Caco-2 (cell line): ENCODE measurements around the gene GRIN2D. TPM values are rescaled to one million over a fixed set of nuclear protein-coding genes. Genes with fewer than 3 reads are reported as not detected.

Source experiments
- BruUV-seq: library from RNA; stranded (reverse); fragments of 400-500 nt; replicated peaks from 2 replicates; lab custom pipeline; 2021; lab: Mats Ljungman, UMichigan
- CTCF ChIA-PET: fragments of 300-600 bp; sonication (Branson Sonifier 250); formaldehyde crosslinking; loops from one replicate; lab custom pipeline; 2022; ENCODE audit warnings: antibody characterized with exemption; lab: Charles Lee
- POLR2A ChIA-PET: fragments of 300-600 bp; sonication (Branson Sonifier 250); formaldehyde crosslinking; loops from one replicate; lab custom pipeline; 2022; ENCODE audit warnings: antibody characterized with exemption; lab: Charles Lee
- DNase-seq, 2 experiments: peaks; one replicate each; pipeline versions ENCODE4 v3.0.0 to v3.0.0-alpha.2; 2020 to 2022
- H3K27me3 ChIP-seq: replicated peaks from 2 replicates; pipeline ENCODE4 v1.6.0; 2011; ENCODE audit warnings: low read length; ENCODE audit not compliant: control insufficient read depth, insufficient read depth
- H3K36me3 ChIP-seq: 2 replicates; pipeline ENCODE4 v1.5.1; 2011; ENCODE audit warnings: low read length; ENCODE audit not compliant: control insufficient read depth, insufficient read depth
- H3K4me1 ChIP-seq: fragments of 250-450 bp; sonication (Bioruptor Pico); 2 replicates; pipeline ENCODE4 v1.5.1; 2020; ENCODE audit warnings: mild to moderate bottlenecking
- H3K4me3 ChIP-seq: 2 replicates; pipeline ENCODE4 v1.5.1; 2011; ENCODE audit warnings: low read depth, mild to moderate bottlenecking, control low read depth, low read length
- H3K9me3 ChIP-seq: fragments of 250-450 bp; sonication (Bioruptor Pico); 2 replicates; pipeline ENCODE4 v1.5.1; 2020; ENCODE audit warnings: mild to moderate bottlenecking, moderate library complexity
- H3K27ac Mint-ChIP-seq: one replicate; pipeline ENCODE4 v1.8.0; 2022; ENCODE audit warnings: mixed read lengths; ENCODE audit not compliant: unreplicated experiment
- H3K27me3 Mint-ChIP-seq: one replicate; pipeline ENCODE4 v1.8.0; 2022; ENCODE audit warnings: mixed read lengths; ENCODE audit not compliant: insufficient read depth, unreplicated experiment
- H3K36me3 Mint-ChIP-seq: one replicate; pipeline ENCODE4 v1.8.0; 2022; ENCODE audit warnings: mild to moderate bottlenecking, mixed read lengths; ENCODE audit not compliant: insufficient read depth, unreplicated experiment
- H3K4me1 Mint-ChIP-seq: one replicate; pipeline ENCODE4 v1.8.0; 2022; ENCODE audit warnings: low read depth, mixed read lengths; ENCODE audit not compliant: unreplicated experiment
- H3K4me3 Mint-ChIP-seq: one replicate; pipeline ENCODE4 v1.8.0; 2022; ENCODE audit warnings: mild to moderate bottlenecking, moderate library complexity, mixed read lengths; ENCODE audit not compliant: unreplicated experiment
- H3K9me3 Mint-ChIP-seq: one replicate; pipeline ENCODE4 v1.8.0; 2022; ENCODE audit warnings: mixed read lengths; ENCODE audit not compliant: unreplicated experiment
- CTCF ChIP-seq, 2 experiments: fragments of 200-600 bp in 1 of 2; IDR thresholded peaks; 1 replicate in 1 of 2; 2 replicates in 1 of 2; pipeline versions ENCODE4 v1.5.1 to v1.8.0; 2011 to 2022; ENCODE audit warnings: antibody characterized with exemption in 1 of 2, control low read depth in 1 of 2, inconsistent platforms in 1 of 2, low read depth in 1 of 2, low read length in 1 of 2, mild to moderate bottlenecking in 1 of 2, moderate library complexity in 1 of 2; ENCODE audit not compliant: insufficient read depth in 1 of 2, severe bottlenecking in 1 of 2, unreplicated experiment in 1 of 2
- intact Hi-C: fragments of 100-400 bp; cut with micrococcal nuclease; formaldehyde crosslinking; loops from one replicate; pipeline ENCODE4 v1.10.0; 2022; ENCODE audit not compliant: unreplicated experiment
- total RNA-seq: library from RNA; stranded (reverse); gene quantifications from 2 replicates; pipeline ENCODE4 v1.2.3, GENCODE V29; 2022

The GRIN2D gene
- total RNA-seq, 1 experiment from 2014 or later = 6.5 TPM

DNA sequence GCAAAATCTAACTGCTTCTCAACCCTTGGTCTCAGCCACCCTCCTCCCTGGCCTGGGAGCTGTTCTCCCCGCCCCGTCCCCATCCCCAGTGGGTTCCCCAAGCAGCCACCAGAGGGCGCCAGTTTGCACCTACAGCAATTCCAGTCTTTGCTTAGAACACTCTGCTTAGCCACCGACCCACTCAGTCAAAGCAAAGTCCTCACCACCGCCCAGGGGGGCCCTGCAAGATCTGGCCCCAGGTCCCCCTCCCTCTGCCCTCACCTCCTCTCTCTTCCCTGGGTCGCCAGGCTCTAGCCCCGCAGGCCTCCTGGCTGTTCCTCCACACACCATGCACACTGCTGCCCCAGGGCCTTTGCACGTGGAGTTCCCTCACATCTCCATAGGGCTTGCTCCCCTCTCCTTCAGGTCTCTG is 42.1 kb upstream of the GRIN2D start:
- Mint-ChIP-seq H3K36me3 (peaks cover 23% of the 10 kb centered on the region), H3K27me3 (no peaks in the 10 kb centered on the region), H3K4me1 (peaks cover 39% of the 10 kb centered on the region), H3K9me3 (no peaks in the 10 kb centered on the region), H3K4me3 (no peak overlapping the region), H3K27ac (peak overlapping the region; percentile 43)
- no peak overlapping the region for H3K4me3 ChIP-seq
- ChIA-PET POLR2A (no interaction called here), CTCF (interaction anchor here (0.7 to 1.5 kb wide), 7 partner anchors 13 to 233 kb away, joined by 3 to 13 read pairs (median 5); partner anchors contain the start of genes KDELR1, SYNGR4 and TMEM143)
- peak; percentile 82 to 90 for TF ChIP-seq CTCF (IDR thresholded peaks at IDR 0.05; ENCODE audit: insufficient read depth in 1 of 2, low read depth in 1 of 2, low read length in 1 of 2, severe bottlenecking in 1 of 2, unreplicated experiment in 1 of 2)
- intact Hi-C loops = loop anchor here (5.0 kb wide), 1 partner anchor 41 kb away; the partner anchor contains the start of genes GRIN2D and KDELR1
- DNase-seq = peak; percentile 81 to 85
- no peaks in the 10 kb centered on the region for H3K27me3 ChIP-seq
- H3K4me1 ChIP-seq = peaks cover 33% of the 10 kb centered on the region
- no peaks in the 10 kb centered on the region for H3K9me3 ChIP-seq
- BruUV-seq = no TSS peak
- no peaks in the 10 kb centered on the region for H3K36me3 ChIP-seq

DNA sequence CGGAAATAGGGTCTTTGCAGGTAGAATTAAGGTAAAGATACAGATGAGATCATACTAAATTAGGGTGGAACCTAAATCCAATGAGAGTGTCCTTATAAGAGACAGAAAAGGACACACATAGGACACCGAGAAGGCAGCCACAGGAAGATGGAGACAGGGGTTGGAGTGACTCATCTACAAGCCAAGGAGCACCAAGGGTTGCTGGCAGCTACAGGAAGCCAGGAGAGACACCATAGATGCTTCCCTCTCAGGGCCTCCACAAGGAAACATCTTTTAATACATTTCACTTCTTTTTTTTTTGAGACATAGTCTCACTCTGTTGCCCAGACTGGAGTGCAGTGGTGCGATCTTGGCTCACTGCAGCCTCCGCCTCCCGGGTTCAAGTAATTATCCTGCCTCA is 39.8 kb upstream of the GRIN2D start:
- no peaks in the 10 kb centered on the region for H3K9me3 Mint-ChIP-seq
- peaks cover 30% of the 10 kb centered on the region for H3K4me1 ChIP-seq
- peaks cover 23% of the 10 kb centered on the region for H3K36me3 Mint-ChIP-seq
- CTCF ChIA-PET = interaction anchor here (1.6 to 2.8 kb wide), 2 partner anchors 10 to 20 kb away, joined by 14 read pairs; partner anchors contain the start of genes SYNGR4 and TMEM143
- POLR2A ChIA-PET = interaction anchor here (2.3 kb wide), 1 partner anchor 10 kb away, joined by 50 read pairs; the partner anchor contains the start of genes SYNGR4 and TMEM143
- H3K4me3 Mint-ChIP-seq = no peak overlapping the region
- peak overlapping the region; percentile 97 for H3K27ac Mint-ChIP-seq
- intact Hi-C loops = loop anchor here (1.0 to 5.0 kb wide), 2 partner anchors 11 to 39 kb away; partner anchors contain the start of genes GRIN2D, KDELR1 and SYNGR4
- H3K27me3 ChIP-seq = no peaks in the 10 kb centered on the region
- no peaks in the 10 kb centered on the region for H3K9me3 ChIP-seq
- H3K4me1 Mint-ChIP-seq = peaks cover 32% of the 10 kb centered on the region
- H3K36me3 ChIP-seq = no peaks in the 10 kb centered on the region
- no peaks in the 10 kb centered on the region for H3K27me3 Mint-ChIP-seq
- H3K4me3 ChIP-seq = no peak overlapping the region
- BruUV-seq = no TSS peak
- TF ChIP-seq CTCF (IDR thresholded peaks at IDR 0.05; ENCODE audit: insufficient read depth in 1 of 2, low read depth in 1 of 2, low read length in 1 of 2, severe bottlenecking in 1 of 2, unreplicated experiment in 1 of 2) = no peak
- no peak for DNase-seq

- Histone ChIP-seq H3K27me3 (no peaks in the 10 kb centered on the region), H3K36me3 (no peaks in the 10 kb centered on the region), H3K9me3 (no peaks in the 10 kb centered on the region), H3K4me1 (peaks cover 30% of the 10 kb centered on the region), H3K4me3 (no peak overlapping the region)
- peak overlapping the region; percentile 62 for H3K4me3 Mint-ChIP-seq
- DNase-seq = peak; percentile 95 to 96
- no peaks in the 10 kb centered on the region for H3K27me3 Mint-ChIP-seq
- intact Hi-C loops = loop anchor here (1.0 to 5.0 kb wide), 2 partner anchors 10 to 38 kb away; partner anchors contain the start of genes GRIN2D, KDELR1 and SYNGR4
- ChIA-PET POLR2A (interaction anchor here (0.6 to 2.3 kb wide), 7 partner anchors 9 to 244 kb away, joined by 4 to 50 read pairs (median 6); partner anchors contain the start of genes KDELR1, SYNGR4 and TMEM143), CTCF (interaction anchor here (0.5 to 2.8 kb wide), 12 partner anchors 9 to 254 kb away, joined by 3 to 14 read pairs (median 3); partner anchors contain the start of genes GRWD1, KDELR1, SYNGR4 and TMEM143)
- H3K36me3 Mint-ChIP-seq = peaks cover 27% of the 10 kb centered on the region
- H3K9me3 Mint-ChIP-seq = no peaks in the 10 kb centered on the region
- no peak for TF ChIP-seq CTCF (IDR thresholded peaks at IDR 0.05; ENCODE audit: insufficient read depth in 1 of 2, low read depth in 1 of 2, low read length in 1 of 2, severe bottlenecking in 1 of 2, unreplicated experiment in 1 of 2)
- peak overlapping the region; percentile 97 for H3K27ac Mint-ChIP-seq
- H3K4me1 Mint-ChIP-seq = peaks cover 35% of the 10 kb centered on the region
- BruUV-seq = no TSS peak
Measured at GRCh38 chr19:48354332-48354992, 39.0 kb upstream of the GRIN2D start.
